Measurements from ENCODE around the gene LCP1.

Gene LCP1

DNA sequence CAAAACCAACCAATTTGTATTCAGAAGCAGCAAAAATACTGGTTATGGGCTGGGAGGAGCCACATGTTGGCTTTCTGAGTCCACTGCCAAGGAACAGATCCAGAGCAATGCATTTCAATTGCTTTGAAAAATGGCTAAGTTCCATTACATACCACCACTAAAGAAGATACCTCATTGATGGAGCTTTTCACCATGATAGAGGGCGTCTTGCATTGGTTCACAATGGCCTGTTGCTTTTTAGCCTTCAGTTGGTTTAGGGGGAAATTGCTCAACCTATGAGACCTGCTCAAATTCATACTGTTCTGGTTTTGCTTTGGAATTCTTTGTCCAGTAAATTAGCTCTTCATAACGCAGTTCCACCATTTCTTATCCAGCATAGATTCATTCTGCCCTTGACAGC is 55.9 kb downstream of the LCP1 start:
- DNase-seq, result no peak

- DNase-seq, result no peak
These were observed 56.7 kb downstream of the LCP1 start for GRCh38 chr13:46124967-46125933.

DNA sequence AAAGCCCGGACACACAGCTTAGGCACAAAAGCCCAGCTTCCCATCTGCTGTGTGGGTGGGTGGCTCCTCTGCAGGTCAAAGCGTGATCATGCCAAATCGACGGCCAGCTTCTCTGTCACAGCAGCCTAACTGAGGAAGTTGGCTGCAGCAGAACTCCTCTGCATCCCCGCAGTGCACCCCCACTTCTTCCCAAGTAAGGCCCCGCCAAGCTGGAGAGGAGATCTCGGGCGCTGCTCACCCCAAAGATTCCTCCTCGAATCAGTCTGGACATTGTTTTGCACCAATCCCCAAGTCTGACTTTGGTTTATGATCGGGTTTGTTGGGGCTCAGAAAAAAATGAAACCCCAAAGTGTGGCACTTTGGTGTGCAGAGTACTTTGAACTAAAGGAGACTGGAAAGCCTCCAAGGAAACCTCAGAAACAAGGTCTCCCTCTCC is 57.4 kb downstream of the LCP1 start:
- no peak for DNase-seq

- DNase-seq, result no peak
These were observed 59.7 kb downstream of the LCP1 start for GRCh38 chr13:46122304-46122703.

DNA sequence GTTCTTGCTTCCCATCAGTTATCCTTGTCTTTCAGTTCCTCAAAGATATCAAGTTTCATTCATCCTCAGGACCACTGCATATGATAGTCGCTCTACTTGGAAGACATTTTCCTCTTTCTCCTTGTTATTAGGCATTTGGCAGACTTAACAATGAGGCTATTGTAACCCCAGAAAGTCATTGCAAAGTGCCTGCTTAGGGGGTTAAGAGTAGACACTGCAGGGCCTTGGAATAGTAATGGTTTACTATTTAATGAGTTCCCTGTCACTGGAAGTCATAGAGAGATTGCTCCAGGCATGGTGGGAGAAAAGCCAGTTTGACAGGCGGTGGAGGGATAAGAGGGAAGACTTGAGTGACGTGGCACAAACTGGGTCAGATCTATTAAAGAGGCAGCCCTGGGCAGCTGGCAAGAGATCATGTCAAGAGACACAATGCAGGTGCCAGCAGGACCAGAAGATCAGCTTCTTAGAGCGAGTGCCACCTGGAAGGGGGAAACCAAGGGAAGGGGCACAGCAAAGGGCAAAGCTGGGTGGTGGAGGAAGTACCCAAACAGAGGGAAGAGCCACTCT is 60.3 kb downstream of the LCP1 start:
- DNase-seq, result no peak

- DNase-seq, result no peak
These were observed 60.9 kb downstream of the LCP1 start for GRCh38 chr13:46121033-46121432.

DNA sequence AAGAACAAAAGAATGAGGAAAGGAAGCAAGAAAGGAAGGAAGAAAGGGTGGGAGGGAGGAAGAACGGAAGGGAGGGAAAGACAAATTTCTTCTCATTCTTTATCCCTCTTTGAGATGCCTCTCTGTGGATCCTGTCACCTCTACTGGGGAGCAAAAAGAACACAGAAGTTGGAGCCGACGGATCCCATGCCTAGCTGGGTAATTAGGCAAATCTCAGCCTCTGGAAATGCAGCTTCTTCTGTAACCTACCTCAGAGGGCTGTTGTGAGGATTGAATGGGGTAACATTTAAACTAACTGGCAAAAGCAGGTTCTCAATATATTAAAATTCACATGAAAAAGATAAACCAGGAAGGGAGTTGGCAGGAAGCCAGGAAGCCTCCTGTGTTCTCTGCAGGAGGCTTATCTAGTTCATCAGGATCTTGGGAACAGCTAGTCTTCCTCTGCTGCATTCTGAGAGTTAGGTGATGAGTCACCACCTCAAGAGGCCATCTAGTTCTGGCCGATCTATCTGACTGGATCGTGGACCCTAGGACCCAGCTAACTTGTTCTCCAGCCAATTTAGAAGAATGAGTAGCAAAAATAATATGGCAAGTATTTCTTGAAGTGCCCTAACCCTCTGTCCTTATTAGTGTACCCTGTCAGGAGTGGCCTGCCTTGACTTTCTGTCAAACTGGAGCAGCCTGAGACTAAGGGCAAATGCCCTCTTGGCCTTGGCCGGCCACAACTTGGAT is 61.9 kb downstream of the LCP1 start:
- no peak for DNase-seq

DNA sequence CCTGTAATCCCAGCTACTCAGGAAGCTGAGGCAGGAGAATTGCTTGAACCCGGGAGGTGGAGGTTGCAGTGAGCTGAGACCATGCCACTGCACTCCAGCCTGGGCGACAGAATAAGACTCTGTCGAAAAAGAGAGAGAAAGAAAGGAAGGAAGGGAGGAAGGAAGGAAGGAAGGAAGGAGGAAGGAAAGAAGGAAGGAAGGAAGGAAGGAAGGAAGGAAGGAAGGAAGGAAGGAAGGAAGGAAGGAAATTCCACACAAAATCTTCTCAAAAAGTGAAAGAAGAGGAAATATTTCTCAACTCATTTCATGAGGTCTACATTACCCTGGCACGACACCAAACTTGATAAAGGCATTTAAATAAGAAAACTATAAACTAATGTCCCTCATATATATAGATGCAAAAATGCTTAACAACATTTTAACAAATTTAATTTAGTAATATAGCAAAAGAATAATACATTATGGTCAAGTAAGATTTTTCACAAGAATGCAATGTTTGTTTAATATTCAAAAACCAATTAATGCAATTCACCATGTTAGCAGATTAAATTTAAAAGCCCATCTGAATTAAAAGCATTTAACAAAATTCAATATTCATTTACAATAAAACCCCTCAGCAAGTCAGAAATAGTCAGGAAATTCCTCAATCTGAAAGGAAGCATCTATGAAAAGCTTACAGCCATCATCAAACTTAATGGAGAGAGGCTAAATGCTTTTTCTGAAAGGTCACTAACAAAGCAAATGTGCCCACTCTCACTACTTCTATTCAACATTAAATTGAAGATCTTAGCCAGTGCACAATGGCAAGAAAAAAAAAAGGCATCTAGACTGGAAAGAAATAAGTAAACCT is 65.1 kb downstream of the LCP1 start:
- no peak for DNase-seq

DNA sequence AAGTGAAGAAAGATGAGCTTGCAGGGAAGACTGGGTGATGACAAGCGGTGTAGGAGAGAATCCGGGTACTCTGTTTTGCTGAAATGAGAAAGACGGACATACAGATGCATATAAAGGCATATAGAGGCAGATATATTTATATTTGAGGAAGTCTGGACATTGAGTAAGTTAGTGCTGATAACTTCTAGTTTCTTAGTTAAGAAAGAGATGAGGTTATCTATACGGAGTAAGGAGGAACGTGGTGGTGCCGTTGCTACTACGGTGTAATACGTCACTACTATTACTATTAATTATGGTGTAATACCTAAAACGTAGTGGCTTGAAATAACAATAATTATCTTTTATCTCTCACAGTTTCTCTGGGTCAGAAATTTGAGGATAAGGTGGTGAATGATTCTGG is 67.4 kb downstream of the LCP1 start:
- no peak for DNase-seq

DNA sequence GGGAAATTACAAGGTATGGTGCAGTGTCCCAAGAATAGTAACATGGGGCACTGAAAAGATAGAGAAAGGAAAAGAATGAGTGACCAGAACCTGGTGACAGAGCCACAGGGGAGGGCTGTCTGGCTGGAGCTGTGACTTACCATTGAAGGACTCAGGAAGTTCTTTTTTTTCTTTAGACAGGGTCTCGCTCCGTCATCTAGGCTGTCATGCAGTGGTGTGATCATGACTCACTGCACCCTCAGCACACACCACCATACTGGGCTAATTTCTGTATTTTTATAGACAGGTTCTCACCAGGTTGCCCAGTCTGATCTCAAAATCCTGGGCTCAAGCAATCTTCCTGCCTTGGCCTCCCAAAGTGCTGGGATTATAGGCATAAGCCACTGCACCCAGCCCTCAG is 68.4 kb downstream of the LCP1 start:
- DNase-seq, result no peak

DNA sequence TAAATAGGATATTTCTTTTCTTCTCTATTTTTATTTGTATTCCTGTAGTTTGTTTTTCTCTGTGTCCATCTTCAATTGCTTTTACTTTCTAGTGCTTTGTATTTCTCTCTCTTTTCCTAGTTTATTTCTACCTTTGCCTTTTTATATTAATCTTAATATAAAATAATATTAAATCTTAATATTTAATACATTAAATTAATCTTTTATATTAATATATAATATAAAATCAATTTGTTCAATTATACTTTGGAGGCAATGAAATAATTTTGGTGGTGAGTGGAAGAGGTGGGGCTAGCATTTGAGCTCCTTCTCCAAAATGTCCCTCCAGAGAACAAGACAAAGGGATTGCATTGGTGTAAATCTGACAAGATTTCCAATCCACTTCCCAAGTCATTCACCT is 70.8 kb downstream of the LCP1 start:
- no peak for DNase-seq

- no peak for DNase-seq
These were observed 72.5 kb downstream of the LCP1 start for GRCh38 chr13:46109451-46109850.

- DNase-seq, result no peak
These were observed 75.1 kb downstream of the LCP1 start for GRCh38 chr13:46106839-46107371.

- DNase-seq, result no peak
These were observed 77.1 kb downstream of the LCP1 start, which contains the start of gene CPB2 for GRCh38 chr13:46104868-46105267. Gene CPB2, minus strand, starts transcription at chr13:46105033. Its CDS starts 24 bp downstream, at chr13:46105009.

DNA sequence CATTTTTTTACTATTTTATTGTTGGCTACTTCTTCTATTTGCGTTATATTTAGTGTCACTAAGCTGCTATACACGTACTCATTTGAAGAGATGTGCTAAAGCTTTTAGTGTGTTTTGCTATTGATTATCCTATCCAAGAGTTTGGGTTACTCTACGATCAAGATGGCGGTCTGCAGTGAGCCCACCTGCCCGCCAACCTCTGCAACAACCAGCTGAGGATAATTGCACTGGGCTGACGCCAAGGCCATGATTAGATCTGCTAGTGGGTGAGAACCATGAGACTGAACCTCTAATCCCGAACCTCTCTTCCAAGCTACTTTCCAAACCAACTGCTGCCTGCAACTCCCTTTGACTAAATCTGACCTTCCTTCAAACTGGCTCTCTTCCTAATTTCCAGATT is 78.9 kb downstream of the LCP1 start:
- no peak for DNase-seq

DNA sequence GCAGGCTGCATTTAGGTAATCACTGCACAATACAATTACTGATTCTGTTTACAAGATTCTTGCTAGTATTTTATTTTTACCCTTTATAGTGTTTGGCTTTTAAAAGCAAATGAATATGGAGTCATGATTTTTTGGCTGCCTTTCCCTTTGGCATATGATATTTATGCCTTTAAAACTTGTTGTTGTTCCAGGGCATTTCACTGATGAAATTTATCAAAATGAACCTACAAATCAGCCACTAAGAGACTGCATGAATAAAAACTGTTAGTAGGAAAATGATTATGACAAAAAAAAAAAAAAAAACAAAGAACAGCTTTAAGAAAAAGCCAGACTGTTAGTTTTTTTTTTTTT is 79.7 kb downstream of the LCP1 start:
- no peak for DNase-seq

DNA sequence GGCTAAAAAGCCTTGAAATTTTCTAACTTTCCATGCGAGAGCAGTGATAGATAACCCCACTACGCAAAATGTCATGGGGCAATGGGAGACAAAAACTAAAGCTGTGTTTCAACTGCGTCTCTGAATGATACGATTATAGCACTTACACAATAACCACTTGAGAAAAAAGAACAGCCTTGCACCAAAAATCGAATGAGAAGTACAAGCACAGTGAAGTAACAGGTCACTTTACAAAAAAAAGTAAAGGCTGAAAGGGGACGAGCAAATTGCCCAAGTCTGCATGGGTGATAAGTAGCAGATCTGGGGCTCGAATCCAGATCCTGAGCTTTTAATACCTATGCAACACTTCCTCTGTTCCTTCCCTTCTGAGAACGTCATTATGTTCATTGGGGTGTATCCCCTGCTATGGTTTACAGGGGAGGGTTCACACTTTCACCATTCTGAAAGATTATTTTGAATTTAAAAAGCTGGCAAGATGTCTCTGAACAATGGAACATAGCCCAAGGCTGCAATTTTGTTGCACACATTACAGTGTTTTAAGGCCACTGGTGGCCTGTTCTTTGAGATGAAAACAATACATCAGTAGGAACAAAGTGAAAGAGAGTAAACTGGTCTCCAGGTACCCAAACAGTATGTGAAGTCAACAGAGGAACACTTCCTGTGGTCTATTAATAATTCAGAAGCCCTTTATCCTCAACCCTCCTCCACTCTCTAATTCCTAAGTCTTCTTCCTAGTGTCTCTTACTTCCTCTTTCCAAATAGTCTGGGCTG is 80.3 kb downstream of the LCP1 start:
- DNase-seq, result no peak

DNA sequence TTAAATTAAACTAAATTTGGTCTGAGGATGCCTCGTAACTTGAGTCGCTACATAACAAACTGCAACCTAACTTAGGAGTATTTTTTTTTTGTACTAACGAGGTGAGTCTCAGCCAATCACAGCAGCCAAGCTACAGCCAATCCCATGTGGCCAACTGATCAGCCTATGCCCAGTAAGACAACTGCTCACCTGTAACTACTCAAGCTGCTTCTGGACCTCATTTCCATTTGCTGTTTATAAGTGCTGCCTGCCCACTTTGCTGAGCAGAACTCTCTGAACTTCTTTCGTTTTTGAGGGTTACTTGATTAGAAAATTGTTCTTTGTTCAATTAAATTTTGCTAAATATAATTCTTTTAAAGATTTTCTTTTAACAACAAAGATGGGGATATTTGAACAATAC is 81.0 kb downstream of the LCP1 start:
- DNase-seq, result no peak

- DNase-seq, result no peak
These were observed 81.7 kb downstream of the LCP1 start for GRCh38 chr13:46100191-46100815.

DNA sequence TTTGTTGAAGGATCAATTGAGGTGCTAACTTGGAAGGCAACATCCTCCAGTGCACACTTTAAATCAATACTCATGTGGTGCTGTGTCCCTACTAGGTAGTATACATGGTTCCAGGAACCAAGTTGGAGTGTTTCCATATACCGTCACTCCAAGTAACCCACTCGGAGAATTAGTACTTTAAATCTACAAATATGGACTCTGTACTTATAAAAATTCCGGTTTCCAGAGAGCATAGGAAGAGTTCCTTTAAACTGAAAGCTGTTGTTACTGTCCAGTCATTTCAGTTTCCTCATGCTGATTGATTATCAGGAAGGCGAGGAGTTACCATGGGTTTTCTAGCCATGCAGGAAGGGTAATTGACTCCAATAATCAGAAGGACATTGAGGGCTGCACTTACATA is 84.3 kb downstream of the LCP1 start:
- no peak for DNase-seq

GRCh38 chr13:46097015-46097414 is 85.0 kb downstream of the LCP1 start:
- no peak for DNase-seq

Data from cortex of kidney (tissue), 1 donor.